Liver (tissue), 3 donors: Measurements from ENCODE around the gene BEX3.

ENCODE experiments used
- CTCF ChIP-seq: fragments of 150-350 bp; IDR thresholded peaks from 2 replicates; pipeline ENCODE4 v1.5.1; 2017; ENCODE audit warnings: improper control_type of control experiment, low read depth, low read length; ENCODE audit not compliant: missing input control
- GABPA ChIP-seq, 2 donors: IDR thresholded peaks in 1 of 2; conservative IDR thresholded peaks in 1 of 2; 2 replicates each; pipeline ENCODE4 v1.6.1; 2016; ENCODE audit warnings: antibody characterized with exemption in 2 of 2, mild to moderate bottlenecking in 1 of 2, moderate library complexity in 1 of 2
- RAD21 ChIP-seq, 2 donors: IDR thresholded peaks; 2 replicates each; pipeline ENCODE4 v1.6.1; 2016; ENCODE audit warnings: antibody characterized with exemption in 2 of 2, mild to moderate bottlenecking in 2 of 2
- TAF1 ChIP-seq: conservative IDR thresholded peaks from 2 replicates; pipeline ENCODE4 v1.6.1; 2016; ENCODE audit warnings: antibody characterized with exemption, mild to moderate bottlenecking
- YY1 ChIP-seq: IDR thresholded peaks from 2 replicates; pipeline ENCODE4 v1.6.1; 2016; ENCODE audit warnings: antibody characterized with exemption, mild to moderate bottlenecking
- donor health status: healthy.
- donor health status: healthy.

GRCh38 chrX:103369479-103369878 lies 6.9 kb upstream of the BEX3 start:
- TF ChIP-seq CTCF = no peak
- TF ChIP-seq RAD21 (IDR thresholded peaks at IDR 0.05) = no peak
- TF ChIP-seq TAF1 = no peak
- no peak for TF ChIP-seq YY1
- no peak for TF ChIP-seq GABPA (IDR thresholded peaks at IDR 0.05 in 1 of 2, conservative IDR thresholded peaks at IDR 0.05 in 1 of 2)
